HG03097 (cell line): Measurements from ENCODE around the gene CAMTA1.

Source experiments
- ATAC-seq: cut with Tn5 transposase; IDR thresholded peaks from one replicate; pipeline ENCODE4 v1.9.1; 2021; ENCODE audit not compliant: unreplicated experiment, low FRiP score

Gene CAMTA1

GRCh38 chr1:7219031-7219430, 433.8 kb downstream of the CAMTA1 start:
- ATAC-seq, result no peak

- ATAC-seq, result no peak
Measured at GRCh38 chr1:7220007-7220406, 434.8 kb downstream of the CAMTA1 start.

- ATAC-seq, result no peak
Measured at GRCh38 chr1:7220712-7221252, 435.5 kb downstream of the CAMTA1 start.

GRCh38 chr1:7221826-7222694, 436.8 kb downstream of the CAMTA1 start:
- ATAC-seq, result no peak

- no peak for ATAC-seq
Measured at GRCh38 chr1:7222695-7223015, 437.4 kb downstream of the CAMTA1 start.

- no peak for ATAC-seq
Measured at GRCh38 chr1:7223334-7224080, 438.3 kb downstream of the CAMTA1 start.

- ATAC-seq, result no peak
Measured at GRCh38 chr1:7224081-7224534, 438.9 kb downstream of the CAMTA1 start.

GRCh38 chr1:7224644-7225043, 439.4 kb downstream of the CAMTA1 start:
- no peak for ATAC-seq

GRCh38 chr1:7225711-7226505, 440.7 kb downstream of the CAMTA1 start:
- no peak for ATAC-seq

GRCh38 chr1:7227654-7228053, 442.4 kb downstream of the CAMTA1 start:
- ATAC-seq, result no peak

- no peak for ATAC-seq
Measured at GRCh38 chr1:7228252-7228961, 443.2 kb downstream of the CAMTA1 start.

- ATAC-seq, result no peak
Measured at GRCh38 chr1:7229186-7229585, 443.9 kb downstream of the CAMTA1 start.

GRCh38 chr1:7229696-7230631, 444.7 kb downstream of the CAMTA1 start:
- ATAC-seq, result no peak

- ATAC-seq, result no peak
Measured at GRCh38 chr1:7232441-7233236, 447.4 kb downstream of the CAMTA1 start.

- no peak for ATAC-seq
Measured at GRCh38 chr1:7233237-7233540, 447.9 kb downstream of the CAMTA1 start.

GRCh38 chr1:7233646-7234470, 448.6 kb downstream of the CAMTA1 start:
- no peak for ATAC-seq

GRCh38 chr1:7234471-7234755, 449.2 kb downstream of the CAMTA1 start:
- ATAC-seq, result no peak
